Measurements from ENCODE around the gene KCNT1. TPM values are rescaled to one million over a fixed set of nuclear protein-coding genes. Genes with fewer than 3 reads are reported as not detected.

The KCNT1 gene
- polyA plus RNA-seq, 2 of the 4 experiments (the other 2 are of a cell fraction): not detected

DNA sequence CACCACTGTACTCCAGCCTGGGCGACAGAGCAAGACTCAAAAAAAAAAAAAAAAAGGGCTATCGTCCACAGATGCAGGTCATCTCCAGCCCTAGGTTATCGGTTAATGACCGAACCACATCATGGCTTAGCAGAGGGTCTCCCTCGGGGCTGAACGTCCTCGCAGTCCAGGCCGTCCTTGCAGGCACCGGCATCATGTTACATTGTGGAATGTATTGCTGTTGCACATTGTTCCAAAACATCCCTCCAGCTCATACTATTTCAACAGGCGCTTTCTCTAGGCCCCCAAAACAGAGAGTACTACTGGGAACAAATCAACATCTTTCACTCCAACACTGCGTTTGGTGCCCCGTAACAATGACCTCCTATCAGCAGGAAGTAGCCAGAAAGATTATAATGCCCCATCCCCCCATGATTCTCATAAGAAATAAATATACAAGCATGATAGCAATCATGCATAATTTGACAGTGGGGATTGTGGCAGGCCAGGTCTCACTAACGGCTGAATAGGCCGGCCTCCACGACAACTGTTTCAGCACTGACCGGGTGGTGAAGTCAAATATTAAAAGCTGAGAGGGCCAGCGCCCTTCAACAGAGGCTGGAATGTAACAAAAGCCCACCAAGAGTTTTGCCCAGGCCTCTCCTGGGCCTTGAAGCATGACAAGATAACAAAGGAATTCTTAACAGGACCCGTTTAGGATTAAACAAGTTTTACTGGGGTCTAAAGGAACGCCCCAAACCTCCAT is 40.0 kb upstream of the KCNT1 start:
- FAIRE-seq: no peak
- 75% methylated on average over 19 of the region's 19 CpGs for WGBS (ENCODE audit: missing lambda C conversion rate)
- ChIA-PET POLR2A (interaction anchor here (1.5 kb wide), 1 partner anchor 14 kb away, joined by 3 read pairs; no protein-coding TSS in a partner anchor), CTCF (no interaction called here)
- Histone ChIP-seq H3K9me3 (no peaks in the 10 kb centered on the region), H3K4me1 (no peaks in the 10 kb centered on the region), H3K4me2 (no peak overlapping the region), H3K4me3 (no peak overlapping the region), H3K27ac (no peak overlapping the region)
- TF ChIP-seq RCOR1 (IDR thresholded peaks at IDR 0.05; ENCODE audit: low read depth, low read length) (no peak), USF2 (IDR thresholded peaks at IDR 0.05) (no peak), CHD4 (IDR thresholded peaks at IDR 0.05; ENCODE audit: borderline replicate concordance) (no peak), ATOH8 (CRISPR knock-in tag; IDR thresholded peaks at IDR 0.05; ENCODE audit: low read depth) (no peak), PHF8 (IDR thresholded peaks at IDR 0.05; ENCODE audit: borderline replicate concordance, low read depth) (no peak), CEBPB (IDR thresholded peaks at IDR 0.05) (no peak), CBX2 (IDR thresholded peaks at IDR 0.05; ENCODE audit: borderline replicate concordance, low read depth) (no peak), E2F6 (IDR thresholded peaks at IDR 0.05; ENCODE audit: borderline replicate concordance, low read depth) (no peak), FOSL2 (IDR thresholded peaks at IDR 0.05) (no peak), FOSL2 (CRISPR knock-in tag; IDR thresholded peaks at IDR 0.05) (no peak), ZSCAN20 (CRISPR knock-in tag; IDR thresholded peaks at IDR 0.05) (no peak), ESRRA (IDR thresholded peaks at IDR 0.05; ENCODE audit: borderline replicate concordance, low read length) (no peak), HES2 (IDR thresholded peaks at IDR 0.05) (no peak), HOXB5 (CRISPR knock-in tag; IDR thresholded peaks at IDR 0.05) (no peak)
- TF ChIP-seq, protein P1, sequence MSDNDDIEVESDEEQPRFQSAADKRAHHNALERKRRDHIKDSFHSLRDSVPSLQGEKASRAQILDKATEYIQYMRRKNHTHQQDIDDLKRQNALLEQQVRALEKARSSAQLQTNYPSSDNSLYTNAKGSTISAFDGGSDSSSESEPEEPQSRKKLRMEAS (IDR thresholded peaks at IDR 0.05): no peak
- ATAC-seq: no peak
- DNase-seq (ENCODE audit: low read depth in 1 of 2, low spot score in 1 of 2): no peak

- no peak within 1 kb of the TSS for H3K27ac ChIP-seq
- ChIA-PET POLR2A (interaction anchor here (1.5 kb wide), 1 partner anchor 15 kb away, joined by 3 read pairs; no protein-coding TSS in a partner anchor), CTCF (interaction anchor here (0.7 kb wide), 1 partner anchor 59 kb away, joined by 4 read pairs; no protein-coding TSS in a partner anchor)
- no peak within 1 kb of the TSS for H3K4me2 ChIP-seq
- H3K9me3 ChIP-seq: no peaks in the 10 kb centered on the region
- no peak within 1 kb of the TSS for H3K4me3 ChIP-seq
- no peak for TF ChIP-seq SMC3 (IDR thresholded peaks at IDR 0.05)
- no peak for TF ChIP-seq ZSCAN20 (CRISPR knock-in tag; IDR thresholded peaks at IDR 0.05)
- no peak for TF ChIP-seq TFCP2L1 (CRISPR knock-in tag; IDR thresholded peaks at IDR 0.05)
- TF ChIP-seq NR3C1 (IDR thresholded peaks at IDR 0.05): no peak
- no peak for TF ChIP-seq HOXA7 (CRISPR knock-in tag; IDR thresholded peaks at IDR 0.05)
- no peak for TF ChIP-seq E2F6 (IDR thresholded peaks at IDR 0.05; ENCODE audit: borderline replicate concordance, low read depth)
- TF ChIP-seq RCOR1 (IDR thresholded peaks at IDR 0.05; ENCODE audit: low read depth, low read length): no peak
- no peak for TF ChIP-seq MAZ (IDR thresholded peaks at IDR 0.05; ENCODE audit: borderline replicate concordance, low read depth, low read length)
- no peak for TF ChIP-seq CBX8 (IDR thresholded peaks at IDR 0.05)
- TF ChIP-seq CHD2 (IDR thresholded peaks at IDR 0.05; ENCODE audit: low read length, partially characterized antibody): no peak
- 58% methylated on average over 22 of the region's 25 CpGs for WGBS (ENCODE audit: missing lambda C conversion rate)
- ATAC-seq (no peak), FAIRE-seq (no peak), DNase-seq (ENCODE audit: low read depth in 1 of 2, low spot score in 1 of 2) (no peak)
- H3K4me1 ChIP-seq: no peaks in the 10 kb centered on the region
These were observed 39.1 kb upstream of the KCNT1 start, which contains the start of gene LCN9 for GRCh38 chr9:135662758-135663450. Gene LCN9 (plus strand): TSS chr9:135663309. CDS start chr9:135663322, 13 bp downstream.
